ENCODE data around the gene REV3L. TPM values are rescaled to one million over a fixed set of nuclear protein-coding genes. Genes with fewer than 3 reads are reported as not detected.

REV3L gene
- total and polyA plus RNA-seq, 2 of the 13 experiments (the other 11 are each of a cell fraction or from before 2014, with no cell fraction given) = 12.8 to 31.3 TPM

DNA sequence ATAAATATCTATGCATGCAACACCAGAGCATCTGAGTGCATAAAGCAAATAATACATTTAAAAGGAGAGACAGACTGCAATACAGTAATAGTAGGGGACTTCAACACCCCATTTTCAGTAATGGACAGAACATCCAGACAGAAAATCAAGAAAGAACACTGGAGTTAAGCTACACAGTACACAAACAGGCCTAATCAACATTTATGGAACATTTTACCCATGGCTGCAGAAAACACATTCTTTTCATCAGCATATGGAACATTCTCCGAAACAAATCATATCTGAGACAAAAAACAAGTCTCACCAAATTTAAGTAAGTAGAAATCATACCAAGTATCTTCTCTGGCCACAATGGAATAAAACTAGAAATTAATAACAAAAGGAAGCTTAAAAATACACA, 50.5 kb downstream of the REV3L start:
- TF ChIP-seq FOSL2 (CRISPR knock-in tag; IDR thresholded peaks at IDR 0.05) = no peak
- Histone ChIP-seq H2AFZ (ENCODE audit: low read length) (no peak overlapping the region), H4K20me1 (ENCODE audit: insufficient read depth, low read length) (no peaks in the 10 kb centered on the region), H3K27me3 (ENCODE audit: control insufficient read depth in 1 of 2, insufficient read depth in 2 of 2, low read length in 2 of 2) (no peaks in the 10 kb centered on the region), H3K4me1 (ENCODE audit: insufficient read depth, low read length) (peaks cover 11% of the 10 kb centered on the region), H3K4me2 (ENCODE audit: low read depth, low read length) (no peak overlapping the region), H3K9me3 (ENCODE audit: low read length) (no peaks in the 10 kb centered on the region), H3K79me2 (ENCODE audit: insufficient read depth, low read length) (peaks cover 82% of the 10 kb centered on the region), H3K4me3 (replicated peaks in 1 of 3; ENCODE audit: insufficient read depth in 1 of 3, low read depth in 2 of 3, low read length in 3 of 3) (no peak overlapping the region), H3K9ac (ENCODE audit: insufficient read depth, low read depth, low read length) (no peak overlapping the region), H3K27ac (ENCODE audit: extremely low read length, insufficient read depth, low read length) (no peak overlapping the region), H3K36me3 (replicated peaks in 1 of 2; ENCODE audit: control insufficient read depth in 1 of 2, insufficient read depth in 2 of 2, low read length in 2 of 2) (no peaks in the 10 kb centered on the region)
- 94% methylated on average over 1 of the region's 1 CpG for WGBS (ENCODE audit: low lambda C conversion rate)
- ChIA-PET POLR2A (no interaction called here), CTCF (ENCODE audit: low intra/inter-chr PET ratio, low total read pairs) (no interaction called here)
- FAIRE-seq = no peak
- in situ Hi-C loops (cut with HindIII; ENCODE audit: extremely low pct_ligation_motif_present, low pct_unique_long_range_greater_than_20kb) (no loop called here), intact Hi-C loops (cut with micrococcal nuclease; ENCODE audit: unreplicated experiment) (no loop called here)
- ATAC-seq = no peak
- BruUV-seq (replicated peaks) = no TSS peak
- no peak for DNase-seq (ENCODE audit: low spot score)

DNA sequence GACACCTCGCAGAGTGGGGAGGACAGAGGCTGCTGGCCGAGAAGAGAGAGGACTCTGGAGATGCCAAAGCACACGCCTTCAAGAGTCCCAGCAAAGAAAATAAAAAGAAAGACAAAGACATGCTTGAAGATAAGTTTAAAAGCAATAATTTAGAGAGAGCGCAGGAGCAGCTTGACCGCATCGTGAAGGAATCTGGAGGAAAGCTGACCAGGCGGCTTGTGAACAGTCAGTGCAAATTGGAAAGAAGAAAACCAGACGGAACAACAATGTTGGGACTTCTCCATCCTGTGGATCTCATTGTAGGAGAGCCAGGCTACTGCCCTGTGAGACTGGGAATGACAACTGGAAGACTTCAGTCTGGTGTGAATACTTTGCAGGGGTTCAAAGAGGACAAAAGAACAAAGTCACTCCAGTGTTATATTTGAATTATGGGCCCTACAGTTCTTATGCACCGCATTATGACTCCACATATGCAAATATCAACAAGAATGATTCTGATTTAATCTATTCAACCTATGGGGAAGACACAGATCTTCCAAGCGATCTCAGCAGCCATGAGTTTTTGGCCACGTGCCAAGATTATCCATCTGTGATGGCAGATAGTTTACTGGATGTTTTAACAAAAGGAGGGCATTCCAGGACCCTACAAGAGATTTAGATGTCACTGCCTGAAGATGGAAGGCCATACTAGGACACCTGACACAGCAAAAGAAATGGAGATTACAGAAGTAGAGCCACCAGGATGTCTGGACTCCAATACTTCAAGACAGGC, 52.2 kb downstream of the REV3L start:
- no TSS peak for BruUV-seq (replicated peaks)
- WGBS (ENCODE audit: low lambda C conversion rate) = 98% methylated on average over 11 of the region's 11 CpGs
- Histone ChIP-seq H3K4me1 (ENCODE audit: insufficient read depth, low read length) (peaks cover 27% of the 10 kb centered on the region), H3K27ac (ENCODE audit: extremely low read length, insufficient read depth, low read length) (no peak overlapping the region), H2AFZ (ENCODE audit: low read length) (no peak overlapping the region), H3K79me2 (ENCODE audit: insufficient read depth, low read length) (peaks cover 84% of the 10 kb centered on the region), H3K9ac (ENCODE audit: insufficient read depth, low read depth, low read length) (no peak overlapping the region), H3K27me3 (ENCODE audit: control insufficient read depth in 1 of 2, insufficient read depth in 2 of 2, low read length in 2 of 2) (no peaks in the 10 kb centered on the region), H3K9me3 (ENCODE audit: low read length) (no peaks in the 10 kb centered on the region), H4K20me1 (ENCODE audit: insufficient read depth, low read length) (no peaks in the 10 kb centered on the region), H3K4me3 (replicated peaks in 1 of 3; ENCODE audit: insufficient read depth in 1 of 3, low read depth in 2 of 3, low read length in 3 of 3) (no peak overlapping the region), H3K36me3 (replicated peaks in 1 of 2; ENCODE audit: control insufficient read depth in 1 of 2, insufficient read depth in 2 of 2, low read length in 2 of 2) (no peaks in the 10 kb centered on the region), H3K4me2 (ENCODE audit: low read depth, low read length) (no peak overlapping the region)
- intact Hi-C loops (cut with micrococcal nuclease; ENCODE audit: unreplicated experiment) = no loop called here
- TF ChIP-seq KLF9 (CRISPR knock-in tag; IDR thresholded peaks at IDR 0.05; ENCODE audit: low read depth) (no peak), LCORL (IDR thresholded peaks at IDR 0.05) (peak; percentile 93), LCORL (CRISPR knock-in tag; IDR thresholded peaks at IDR 0.05) (no peak), ZNF143 (CRISPR knock-in tag; IDR thresholded peaks at IDR 0.05) (no peak)
- TF ChIP-seq, protein P1, sequence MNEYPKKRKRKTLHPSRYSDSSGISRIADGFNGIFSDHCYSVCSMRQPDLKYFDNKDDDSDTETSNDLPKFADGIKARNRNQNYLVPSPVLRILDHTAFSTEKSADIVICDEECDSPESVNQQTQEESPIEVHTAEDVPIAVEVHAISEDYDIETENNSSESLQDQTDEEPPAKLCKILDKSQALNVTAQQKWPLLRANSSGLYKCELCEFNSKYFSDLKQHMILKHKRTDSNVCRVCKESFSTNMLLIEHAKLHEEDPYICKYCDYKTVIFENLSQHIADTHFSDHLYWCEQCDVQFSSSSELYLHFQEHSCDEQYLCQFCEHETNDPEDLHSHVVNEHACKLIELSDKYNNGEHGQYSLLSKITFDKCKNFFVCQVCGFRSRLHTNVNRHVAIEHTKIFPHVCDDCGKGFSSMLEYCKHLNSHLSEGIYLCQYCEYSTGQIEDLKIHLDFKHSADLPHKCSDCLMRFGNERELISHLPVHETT (CRISPR knock-in tag; conservative IDR thresholded peaks at IDR 0.05) = no peak
- CTCF ChIA-PET (ENCODE audit: low intra/inter-chr PET ratio, low total read pairs) = no interaction called here
- in situ Hi-C loops (cut with HindIII; ENCODE audit: extremely low pct_ligation_motif_present, low pct_unique_long_range_greater_than_20kb) = no loop called here
- POLR2A ChIA-PET = no interaction called here
- DNase-seq (ENCODE audit: low spot score) = no peak
- no peak for FAIRE-seq
- ATAC-seq = no peak

Data from HepG2 (cell line).